ENCODE results near the gene PPHLN1.

Gene PPHLN1

GRCh38 chr12:42442311-42442759 is 116.4 kb downstream of the PPHLN1 start:
- DNase-seq (ENCODE audit: low read depth in 2 of 2) = no peak

DNA sequence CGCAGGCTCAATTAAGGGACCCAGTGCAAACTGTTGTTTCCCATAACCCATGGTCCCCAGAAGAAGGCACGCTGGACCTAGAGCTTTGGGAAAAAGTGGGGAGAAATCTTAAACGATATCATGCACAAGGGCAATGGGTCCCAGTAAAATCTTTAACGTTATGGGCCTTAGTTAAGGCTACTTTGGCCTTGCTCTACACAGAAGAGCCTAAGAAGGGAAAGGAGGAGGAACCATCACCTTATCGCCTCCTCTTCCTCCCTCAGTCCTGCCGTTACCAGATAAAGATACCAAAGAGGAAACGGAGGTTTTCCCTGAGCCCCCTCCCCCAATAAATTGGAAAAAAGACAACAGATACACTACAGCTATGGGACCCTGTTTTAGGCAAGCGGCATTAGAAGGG is 116.9 kb downstream of the PPHLN1 start:
- DNase-seq (ENCODE audit: low read depth in 2 of 2) = no peak

GRCh38 chr12:42444192-42444943 is 118.4 kb downstream of the PPHLN1 start:
- no peak for DNase-seq (ENCODE audit: low read depth in 2 of 2)

DNA sequence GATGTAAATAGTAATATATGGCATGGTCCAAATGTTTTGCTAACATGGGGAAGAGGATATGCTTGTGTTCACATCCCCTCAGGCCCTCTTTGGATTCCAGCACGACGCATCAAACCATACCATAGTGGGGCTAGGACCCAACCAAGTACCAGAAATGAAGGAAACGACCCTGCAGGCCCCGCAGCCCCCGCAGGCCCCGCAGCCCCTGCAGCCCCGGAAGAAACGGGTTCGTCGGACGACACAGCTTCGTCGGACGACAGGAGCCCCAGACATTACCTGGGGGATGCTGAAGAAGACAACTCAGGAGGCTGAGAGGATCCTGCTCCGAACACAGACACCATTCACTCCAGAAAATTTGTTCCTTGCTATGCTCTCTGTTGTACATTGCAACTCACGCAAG is 119.9 kb downstream of the PPHLN1 start:
- DNase-seq (ENCODE audit: low read depth in 2 of 2) = no peak

DNA sequence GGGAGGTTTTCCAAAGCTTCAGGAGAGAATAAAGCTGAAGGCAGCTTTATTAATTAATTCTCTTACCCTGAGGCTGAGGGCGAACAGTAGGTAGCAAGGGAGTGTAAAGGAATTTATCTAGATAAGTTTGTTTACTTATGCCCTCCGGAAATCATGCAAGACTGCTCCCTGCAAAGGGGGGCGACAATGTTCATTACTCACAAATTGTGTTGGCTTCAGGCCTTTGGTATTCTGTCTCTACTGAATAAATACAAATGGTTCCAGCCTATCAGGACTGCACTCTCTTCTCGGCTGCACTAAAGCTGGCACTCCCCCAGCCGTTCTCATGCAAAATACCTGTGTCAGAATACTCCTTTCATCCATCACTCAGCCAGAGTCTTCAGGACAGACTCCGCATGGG is 120.8 kb downstream of the PPHLN1 start:
- no peak for DNase-seq (ENCODE audit: low read depth in 2 of 2)

- DNase-seq (ENCODE audit: low read depth in 2 of 2) = no peak
Observed at GRCh38 chr12:42447371-42447786, 121.4 kb downstream of the PPHLN1 start.

DNA sequence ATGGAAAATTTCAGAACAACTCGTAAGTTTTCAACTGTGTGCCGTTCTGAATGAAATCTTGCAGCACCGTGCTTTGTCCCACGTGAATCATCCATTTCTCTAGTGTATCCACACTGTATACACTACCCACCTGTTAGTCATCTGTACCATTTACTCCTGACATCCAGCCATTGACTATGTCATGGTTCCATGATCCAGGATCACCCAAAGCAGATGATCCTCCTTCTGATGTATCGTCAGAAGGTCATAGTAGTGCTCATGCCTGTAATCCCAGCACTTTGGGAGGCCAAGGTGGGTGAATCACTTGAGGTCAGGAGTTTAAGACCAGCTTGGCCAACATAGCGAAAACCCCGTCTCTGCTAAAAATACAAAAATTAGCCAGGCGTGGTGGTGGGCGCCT is 122.9 kb downstream of the PPHLN1 start:
- DNase-seq (ENCODE audit: low read depth in 2 of 2) = no peak

DNA sequence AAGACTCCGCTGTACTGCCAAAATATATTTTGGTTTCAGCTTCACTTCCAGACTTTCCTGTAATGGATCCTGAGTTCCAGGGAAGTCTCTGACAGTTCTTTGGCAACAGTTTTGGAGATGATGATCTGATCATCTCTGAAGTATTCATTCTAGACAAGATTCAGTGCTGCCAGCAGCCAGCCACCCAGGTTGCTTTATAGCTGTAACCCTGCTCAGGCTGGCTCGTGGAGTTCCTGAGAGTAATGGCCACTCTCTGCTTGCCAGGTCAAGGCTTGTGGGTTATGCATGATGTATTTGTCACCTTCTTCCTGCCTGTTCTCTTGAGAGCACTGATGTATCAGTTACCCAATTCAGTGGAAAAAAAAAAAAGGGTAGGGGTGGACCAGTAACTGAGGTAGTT is 124.3 kb downstream of the PPHLN1 start:
- no peak for DNase-seq (ENCODE audit: low read depth in 2 of 2)

- no peak for DNase-seq (ENCODE audit: low read depth in 2 of 2)
Observed at GRCh38 chr12:42458575-42458974, 132.6 kb downstream of the PPHLN1 start.

DNA sequence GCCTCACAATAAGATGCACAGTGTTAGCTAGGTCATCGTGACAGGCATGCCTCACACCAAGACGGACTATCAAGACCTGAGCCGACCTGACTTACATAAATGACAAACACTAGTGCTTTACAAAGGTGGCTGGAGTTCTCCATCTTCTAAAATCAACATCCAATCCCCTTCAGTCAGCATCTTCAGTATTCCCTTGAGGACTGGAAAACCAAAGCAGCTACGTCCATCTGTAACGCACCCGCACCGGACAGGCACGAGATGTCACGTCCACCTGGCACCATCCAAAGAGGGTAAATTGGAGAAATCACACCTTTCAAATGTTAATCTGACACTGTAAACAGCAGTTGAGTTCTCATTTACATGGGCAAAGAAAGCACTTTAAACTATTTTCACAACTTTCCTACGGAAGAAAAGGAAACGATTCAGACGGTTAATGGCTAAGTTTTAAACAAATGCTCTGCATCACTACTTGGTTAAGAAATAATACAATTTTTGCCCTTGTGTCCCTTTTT is 133.4 kb downstream of the PPHLN1 start:
- DNase-seq (ENCODE audit: low read depth in 2 of 2) = no peak

- DNase-seq (ENCODE audit: low read depth in 2 of 2) = no peak
Observed at GRCh38 chr12:42462486-42462885, 136.5 kb downstream of the PPHLN1 start.

- no peak for DNase-seq (ENCODE audit: low read depth in 2 of 2)
Observed at GRCh38 chr12:42463671-42464070, 137.7 kb downstream of the PPHLN1 start.

- no peak for DNase-seq (ENCODE audit: low read depth in 2 of 2)
Observed at GRCh38 chr12:42468341-42468821, 142.4 kb downstream of the PPHLN1 start.

GRCh38 chr12:42468921-42469320 is 143.0 kb downstream of the PPHLN1 start:
- DNase-seq (ENCODE audit: low read depth in 2 of 2) = no peak

- no peak for DNase-seq (ENCODE audit: low read depth in 2 of 2)
Observed at GRCh38 chr12:42469355-42470175, 143.6 kb downstream of the PPHLN1 start.

GRCh38 chr12:42472376-42472775 is 146.4 kb downstream of the PPHLN1 start:
- DNase-seq (ENCODE audit: low read depth in 2 of 2) = no peak

GRCh38 chr12:42473130-42473529 is 147.2 kb downstream of the PPHLN1 start:
- DNase-seq (ENCODE audit: low read depth in 2 of 2) = no peak

- no peak for DNase-seq (ENCODE audit: low read depth in 2 of 2)
Observed at GRCh38 chr12:42473561-42473960, 147.6 kb downstream of the PPHLN1 start.

DNA sequence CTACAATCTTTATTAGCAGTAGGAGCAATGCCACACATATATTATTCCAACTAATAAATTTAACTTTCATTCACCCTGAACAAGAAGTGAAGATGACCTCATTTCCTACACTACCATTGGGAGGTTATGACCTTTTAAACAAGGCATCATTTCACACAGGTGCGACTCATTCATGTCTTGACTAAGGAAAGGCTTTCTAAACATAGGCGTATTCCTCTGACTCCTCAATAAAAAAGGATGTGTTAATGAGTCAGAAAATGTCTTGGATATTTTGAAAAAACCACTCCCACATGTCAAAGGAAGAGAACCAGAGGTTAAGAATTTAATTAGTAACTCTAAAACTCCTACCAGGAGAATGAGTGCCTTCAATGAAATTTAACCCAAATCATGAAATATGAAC is 148.4 kb downstream of the PPHLN1 start:
- DNase-seq (ENCODE audit: low read depth in 2 of 2) = no peak

DNA sequence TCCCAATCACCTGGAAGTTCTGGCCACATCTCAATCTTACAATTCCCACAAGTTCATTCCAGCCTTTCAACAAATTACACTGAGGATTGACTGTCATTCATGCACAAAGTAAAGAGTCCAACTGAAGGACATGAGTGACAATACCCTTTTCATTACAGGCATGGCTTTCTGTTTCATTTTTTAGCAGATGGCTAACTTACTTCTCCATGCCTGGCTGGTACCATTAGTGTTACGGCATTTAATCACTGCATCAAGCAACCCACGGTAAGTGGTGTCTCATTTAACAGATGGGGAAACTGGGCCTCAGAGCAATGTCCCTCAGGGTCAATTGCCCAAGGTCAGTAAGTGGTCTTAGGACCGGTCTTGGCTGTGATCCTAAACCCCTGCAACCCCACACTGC is 149.1 kb downstream of the PPHLN1 start:
- no peak for DNase-seq (ENCODE audit: low read depth in 2 of 2)

GRCh38 chr12:42477941-42478340 is 152.0 kb downstream of the PPHLN1 start:
- no peak for DNase-seq (ENCODE audit: low read depth in 2 of 2)

- DNase-seq (ENCODE audit: low read depth in 2 of 2) = no peak
Observed at GRCh38 chr12:42481368-42481767, 155.4 kb downstream of the PPHLN1 start.

Measured in stimulated activated CD8-positive, alpha-beta memory T cell treated with anti-CD3 and anti-CD28 coated beads, Interleukin-15, amount 100 ng/mL, for 4 hours (primary cell).